Gastroesophageal sphincter (tissue), 4 donors: ENCODE data around the gene POLR3K. TPM values are rescaled to one million over a fixed set of nuclear protein-coding genes. Genes with fewer than 3 reads are reported as not detected.

Source experiments
- ATAC-seq: fragments of 150-250 bp; one replicate; pipeline ENCODE4 v1.9.1; 2016; ENCODE audit warnings: mild to moderate bottlenecking, moderate library complexity
- H3K27ac ChIP-seq, 4 donors: fragments of 200-600 bp; sonication (generic) in 3 of 4; 1 replicate in 3 of 4; 2 replicates in 1 of 4; pipeline ENCODE4 v1.5.1; 2016 to 2019
- H3K27me3 ChIP-seq: fragments of 200-600 bp; sonication (generic); one replicate; pipeline ENCODE4 v1.5.1; 2019
- H3K36me3 ChIP-seq, 2 donors: fragments of 200-600 bp; sonication (generic); one replicate each; pipeline ENCODE4 v1.5.1; 2019; ENCODE audit warnings: control low read depth in 1 of 2
- H3K4me1 ChIP-seq, 3 donors: fragments of 200-600 bp; sonication (generic); 1 replicate in 2 of 3; 2 replicates in 1 of 3; pipeline ENCODE4 v1.5.1; 2016 to 2019; ENCODE audit warnings: control low read depth in 2 of 3
- H3K4me3 ChIP-seq, 2 donors: fragments of 200-600 bp; sonication (generic); one replicate each; pipeline ENCODE4 v1.5.1; 2019; ENCODE audit warnings: mild to moderate bottlenecking in 1 of 2, moderate library complexity in 1 of 2
- H3K9me3 ChIP-seq, 3 donors: fragments of 200-600 bp; sonication (generic); one replicate each; pipeline ENCODE4 v1.5.1; 2017 to 2019; ENCODE audit warnings: control low read depth in 2 of 3
- CTCF ChIP-seq, 4 experiments: fragments of 200-600 bp in 2 of 4; fragments of 450-650 bp in 2 of 4; sonication (generic) in 1 of 4; IDR thresholded peaks; one replicate each; pipeline ENCODE4 v1.5.1; 2017 to 2019; ENCODE audit warnings: antibody characterized with exemption in 4 of 4, mild to moderate bottlenecking in 2 of 4, moderate library complexity in 2 of 4
- EP300 ChIP-seq: sonication (generic); formaldehyde crosslinking; IDR thresholded peaks from one replicate; pipeline ENCODE4 v1.6.1; 2017; ENCODE audit warnings: antibody characterized with exemption, mild to moderate bottlenecking
- POLR2A ChIP-seq, 2 donors: fragments of 450-650 bp; IDR thresholded peaks; one replicate each; pipeline ENCODE4 v1.6.1; 2017; ENCODE audit warnings: antibody characterized with exemption in 2 of 2, mild to moderate bottlenecking in 2 of 2, moderate library complexity in 1 of 2
- POLR2AphosphoS5 ChIP-seq: sonication (generic); formaldehyde crosslinking; IDR thresholded peaks from one replicate; pipeline ENCODE4 v1.6.1; 2017; ENCODE audit warnings: antibody characterized with exemption
- WGBS, 2 donors: methylation state at CpG; one replicate each; pipeline ENCODE4 v1.1.5; 2018; ENCODE audit warnings: low coverage in 1 of 2; 5-methylcytosine and 5-hydroxymethylcytosine counted together
- total RNA-seq, 4 donors: library from RNA; depleted of rRNA; stranded (reverse); fragments of >200 nt; gene quantifications; one replicate each; pipeline ENCODE4 v1.1.0, GENCODE V29; 2016

POLR3K gene
- total RNA-seq, 4 donors from 2014 or later, result 2.6 to 5.1 (median 4.5) TPM

- TF ChIP-seq CTCF (IDR thresholded peaks at IDR 0.05), result no peak
- 87 to 90% methylated on average over 3 to 4 of the region's 5 CpGs for WGBS, 2 donors
- Histone ChIP-seq H3K36me3 (peaks cover 0 to 5% of the 10 kb centered on the region in 2 donors), H3K27ac (no peak overlapping the region), H3K4me3 (no peak overlapping the region), H3K27me3 (no peaks in the 10 kb centered on the region), H3K4me1 (no peaks in the 10 kb centered on the region), H3K9me3 (no peaks in the 10 kb centered on the region)
- no peak for ATAC-seq
Observed at GRCh38 chr16:37511-37910, 15.9 kb downstream of the POLR3K start.

- no peak for TF ChIP-seq CTCF (IDR thresholded peaks at IDR 0.05)
- no peak for ATAC-seq
- H3K4me1 ChIP-seq, result no peaks in the 10 kb centered on the region
- H3K27me3 ChIP-seq, result no peaks in the 10 kb centered on the region
- peaks cover 0 to 1% of the 10 kb centered on the region in 2 donors for H3K36me3 ChIP-seq
- H3K9me3 ChIP-seq, result no peaks in the 10 kb centered on the region
- H3K4me3 ChIP-seq, result no peak overlapping the region
- no peak overlapping the region for H3K27ac ChIP-seq
- 100% methylated on average over 2 of the region's 15 CpGs; no CpG with 5 or more reads in 1 of the 2 donors for WGBS, 2 donors
Observed at GRCh38 chr16:36336-36984, 16.9 kb downstream of the POLR3K start.

GRCh38 chr16:35678-36305, 17.6 kb downstream of the POLR3K start:
- no peak overlapping the region for H3K27ac ChIP-seq
- 83% methylated on average over 2 of the region's 11 CpGs; no CpG with 5 or more reads in 1 of the 2 donors for WGBS, 2 donors
- no peaks in the 10 kb centered on the region for H3K9me3 ChIP-seq
- no peak overlapping the region for H3K4me3 ChIP-seq
- no peaks in the 10 kb centered on the region for H3K4me1 ChIP-seq
- no peak for TF ChIP-seq POLR2AphosphoS5
- TF ChIP-seq EP300, result no peak
- TF ChIP-seq CTCF (IDR thresholded peaks at IDR 0.05), result no peak
- no peak for TF ChIP-seq POLR2A (IDR thresholded peaks at IDR 0.05)
- no peaks in the 10 kb centered on the region for H3K36me3 ChIP-seq
- ATAC-seq, result no peak
- no peaks in the 10 kb centered on the region for H3K27me3 ChIP-seq

- no peaks in the 10 kb centered on the region for H3K27me3 ChIP-seq
- no peak overlapping the region for H3K27ac ChIP-seq
- TF ChIP-seq EP300 (no peak), CTCF (IDR thresholded peaks at IDR 0.05) (no peak), POLR2AphosphoS5 (no peak), POLR2A (IDR thresholded peaks at IDR 0.05) (no peak)
- ATAC-seq, result no peak
- H3K4me3 ChIP-seq, result no peak overlapping the region
- no peaks in the 10 kb centered on the region for H3K9me3 ChIP-seq
- 53% methylated on average over 4 of the region's 17 CpGs; no CpG with 5 or more reads in 1 of the 2 donors for WGBS, 2 donors
- no peaks in the 10 kb centered on the region for H3K4me1 ChIP-seq
- H3K36me3 ChIP-seq, result no peaks in the 10 kb centered on the region
Observed at GRCh38 chr16:35011-35677, 18.3 kb downstream of the POLR3K start.

- no CpG with 5 or more reads among the region's 6 CpGs for WGBS, 2 donors
- no peaks in the 10 kb centered on the region for H3K9me3 ChIP-seq
- no peak overlapping the region for H3K27ac ChIP-seq
- no peaks in the 10 kb centered on the region for H3K27me3 ChIP-seq
- TF ChIP-seq POLR2AphosphoS5 (no peak), EP300 (no peak), CTCF (IDR thresholded peaks at IDR 0.05) (no peak), POLR2A (IDR thresholded peaks at IDR 0.05) (no peak)
- H3K4me1 ChIP-seq, result no peaks in the 10 kb centered on the region
- no peak overlapping the region for H3K4me3 ChIP-seq
- no peak for ATAC-seq
- H3K36me3 ChIP-seq, result no peaks in the 10 kb centered on the region
Observed at GRCh38 chr16:34648-34987, 18.8 kb downstream of the POLR3K start.
